Sigmoid colon (tissue), 7 donors: Measurements from ENCODE around the gene FOXP1. TPM values are rescaled to one million over a fixed set of nuclear protein-coding genes. Genes with fewer than 3 reads are reported as not detected.
A peak's percentile ranks its signal among the peaks of the same experiment; 100 is the strongest.

Source experiments
- DNase-seq: peaks from one replicate; pipeline ENCODE4 v3.0.0-alpha.2; 2019
- H3K27ac ChIP-seq, 4 donors: fragments of 200-600 bp; sonication (generic); one replicate each; pipeline ENCODE4 v1.5.1; 2016 to 2019; ENCODE audit warnings: mild to moderate bottlenecking in 1 of 4
- H3K27me3 ChIP-seq, 3 donors: fragments of 200-600 bp; sonication (generic); one replicate each; pipeline ENCODE4 v1.5.1; 2019; ENCODE audit warnings: mild to moderate bottlenecking in 1 of 3
- H3K36me3 ChIP-seq, 4 donors: fragments of 200-600 bp; sonication (generic); one replicate each; pipeline ENCODE4 v1.5.1; 2016 to 2019
- H3K4me1 ChIP-seq, 4 donors: fragments of 200-600 bp; sonication (generic); one replicate each; pipeline ENCODE4 v1.5.1; 2017 to 2019
- H3K4me3 ChIP-seq, 4 donors: fragments of 200-600 bp; sonication (generic); one replicate each; pipeline ENCODE4 v1.5.1; 2017 to 2019; ENCODE audit warnings: mild to moderate bottlenecking in 2 of 4, moderate library complexity in 1 of 4
- H3K9me3 ChIP-seq, 4 donors: fragments of 200-600 bp in 3 of 4; sonication (generic) in 3 of 4; one replicate each; pipeline versions ENCODE4 v1.5.1 to v1.6.1; 2013 to 2019
- CTCF ChIP-seq, 4 experiments: fragments of 450-650 bp in 3 of 4; fragments of 200-600 bp in 1 of 4; IDR thresholded peaks; one replicate each; pipeline ENCODE4 v1.5.1; 2016 to 2019; ENCODE audit warnings: antibody characterized with exemption in 4 of 4, mild to moderate bottlenecking in 3 of 4, moderate library complexity in 2 of 4
- EP300 ChIP-seq, 4 donors: sonication (generic); formaldehyde crosslinking; IDR thresholded peaks; one replicate each; pipeline ENCODE4 v1.6.1; 2017; ENCODE audit warnings: antibody characterized with exemption in 4 of 4
- POLR2A ChIP-seq, 2 donors: fragments of 450-650 bp; IDR thresholded peaks; one replicate each; pipeline ENCODE4 v1.6.1; 2016; ENCODE audit warnings: antibody characterized with exemption in 2 of 2, mild to moderate bottlenecking in 2 of 2, moderate library complexity in 2 of 2
- POLR2AphosphoS5 ChIP-seq, 4 donors: sonication (generic); formaldehyde crosslinking; IDR thresholded peaks; one replicate each; pipeline ENCODE4 v1.6.1; 2017; ENCODE audit warnings: antibody characterized with exemption in 4 of 4
- WGBS, 2 donors: extraction: QIAGEN DNeasy Blood & Tissue Kit; methylation state at CpG; one replicate each; pipeline ENCODE4 v1.1.7; 2013; 5-methylcytosine and 5-hydroxymethylcytosine counted together
- intact Hi-C: fragments of 100-400 bp; cut with DNase I; formaldehyde crosslinking; loops from one replicate; pipeline ENCODE4 v1.15.1; 2023
- polyA plus RNA-seq, 3 donors: library from polyadenylated mRNA; stranded (reverse); fragments of 200-250 nt; gene quantifications; one replicate each; pipeline ENCODE4 v1.2.3, GENCODE V29; 2013
- total RNA-seq, 4 donors: library from RNA; depleted of rRNA; stranded (reverse); fragments of >200 nt; gene quantifications; one replicate each; pipeline ENCODE4 v1.1.0, GENCODE V29; 2016
- donor health status: healthy with polysubstance abuse.
- donor health status: Bipolar disorder and iron deficiency.
- donor health status: healthy.

The FOXP1 gene
- total and polyA plus RNA-seq, 7 donors: 13.8 to 232 (median 139) TPM

- no peak overlapping the region for H3K4me3 ChIP-seq
- no peaks in the 10 kb centered on the region for H3K36me3 ChIP-seq
- WGBS, 2 donors: 85 to 96% methylated on average over 8 of the region's 8 CpGs
- H3K27me3 ChIP-seq: no peaks in the 10 kb centered on the region
- no peak for DNase-seq
- H3K27ac ChIP-seq: peak overlapping the region; percentile 41 to 61 (median 52)
- TF ChIP-seq CTCF (IDR thresholded peaks at IDR 0.05): no peak
- no peak for TF ChIP-seq POLR2A (IDR thresholded peaks at IDR 0.05)
- no peak for TF ChIP-seq POLR2AphosphoS5 (IDR thresholded peaks at IDR 0.05)
- TF ChIP-seq EP300 (IDR thresholded peaks at IDR 0.05): no peak
- H3K4me1 ChIP-seq: peaks cover 0 to 45% (median 38%) of the 10 kb centered on the region in 4 donors
- intact Hi-C loops: no loop called here
- H3K9me3 ChIP-seq: no peaks in the 10 kb centered on the region
These were observed 140.2 kb downstream of the FOXP1 start for GRCh38 chr3:71443332-71443731.

GRCh38 chr3:71442652-71443042 lies 140.9 kb downstream of the FOXP1 start:
- H3K27ac ChIP-seq: peak overlapping the region in 1 of 4 donors; percentile 59

GRCh38 chr3:71441925-71442651 lies 141.4 kb downstream of the FOXP1 start:
- Histone ChIP-seq H3K36me3 (no peaks in the 10 kb centered on the region), H3K4me1 (peaks cover 0 to 48% (median 44%) of the 10 kb centered on the region in 4 donors), H3K4me3 (no peak overlapping the region), H3K27me3 (no peaks in the 10 kb centered on the region), H3K9me3 (no peaks in the 10 kb centered on the region), H3K27ac (no peak overlapping the region)
- no peak for TF ChIP-seq EP300 (IDR thresholded peaks at IDR 0.05)
- TF ChIP-seq POLR2A (IDR thresholded peaks at IDR 0.05): no peak
- TF ChIP-seq POLR2AphosphoS5 (IDR thresholded peaks at IDR 0.05): no peak
- TF ChIP-seq CTCF (IDR thresholded peaks at IDR 0.05): no peak
- no peak for DNase-seq
- 75 to 94% methylated on average over 11 of the region's 11 CpGs for WGBS, 2 donors
- intact Hi-C loops: no loop called here

More at GRCh38 chr3:71442652-71443042, 140.9 kb downstream of the FOXP1 start:
- 73 to 95% methylated on average over 5 of the region's 5 CpGs for WGBS, 2 donors
- H3K4me1 ChIP-seq: peaks cover 0 to 49% (median 42%) of the 10 kb centered on the region in 4 donors
- no peaks in the 10 kb centered on the region for H3K9me3 ChIP-seq
- TF ChIP-seq POLR2AphosphoS5 (IDR thresholded peaks at IDR 0.05): no peak
- TF ChIP-seq POLR2A (IDR thresholded peaks at IDR 0.05): no peak
- TF ChIP-seq EP300 (IDR thresholded peaks at IDR 0.05): no peak
- TF ChIP-seq CTCF (IDR thresholded peaks at IDR 0.05): no peak
- H3K4me3 ChIP-seq: no peak overlapping the region
- intact Hi-C loops: no loop called here
- no peak for DNase-seq
- H3K36me3 ChIP-seq: no peaks in the 10 kb centered on the region
- no peaks in the 10 kb centered on the region for H3K27me3 ChIP-seq

DNA sequence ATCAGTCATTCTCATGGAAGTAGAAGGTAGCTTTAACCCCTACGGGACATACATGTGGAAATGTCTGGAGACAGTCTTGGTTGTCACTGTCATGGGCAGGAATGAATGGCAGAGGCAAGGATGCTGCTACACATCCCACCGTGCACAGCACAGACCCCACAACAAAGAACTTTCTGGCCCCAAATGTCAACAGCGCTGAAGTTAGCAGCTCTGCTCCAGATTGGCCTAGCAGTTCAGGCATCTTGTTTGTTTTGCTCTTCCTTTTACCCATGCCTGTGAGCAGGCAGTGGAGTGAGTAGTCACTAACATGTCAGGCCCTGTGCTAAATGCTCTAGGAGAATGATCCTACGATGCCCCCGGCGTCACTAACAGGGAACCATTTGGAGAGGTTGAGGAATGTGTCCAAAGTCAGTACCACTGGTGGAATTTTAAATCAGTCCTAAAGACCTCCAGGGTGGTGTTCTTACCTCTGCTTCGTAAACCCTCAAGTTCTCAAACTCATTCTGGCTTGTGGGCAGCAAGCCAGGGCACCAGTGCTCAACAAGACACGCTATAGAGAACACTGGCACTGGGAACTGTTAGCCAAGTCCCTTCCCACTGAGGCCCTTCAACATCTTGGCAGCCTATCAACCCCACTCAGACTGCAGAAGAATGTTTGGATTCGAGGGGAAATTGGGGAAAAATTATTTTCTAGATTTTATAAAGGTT lies 142.2 kb downstream of the FOXP1 start:
- Histone ChIP-seq H3K36me3 (no peaks in the 10 kb centered on the region), H3K4me1 (peaks cover 0 to 44% (median 37%) of the 10 kb centered on the region in 4 donors), H3K27me3 (no peaks in the 10 kb centered on the region), H3K4me3 (no peak overlapping the region), H3K9me3 (no peaks in the 10 kb centered on the region), H3K27ac (no peak overlapping the region)
- WGBS, 2 donors: 77 to 90% methylated on average over 9 of the region's 9 CpGs
- peak; percentile 75 for DNase-seq
- no peak for TF ChIP-seq POLR2A (IDR thresholded peaks at IDR 0.05)
- TF ChIP-seq EP300 (IDR thresholded peaks at IDR 0.05): no peak
- intact Hi-C loops: no loop called here

GRCh38 chr3:71438904-71439303 lies 144.6 kb downstream of the FOXP1 start:
- TF ChIP-seq POLR2AphosphoS5 (IDR thresholded peaks at IDR 0.05) (no peak), CTCF (IDR thresholded peaks at IDR 0.05) (no peak), POLR2A (IDR thresholded peaks at IDR 0.05) (no peak), EP300 (IDR thresholded peaks at IDR 0.05) (no peak)
- H3K27me3 ChIP-seq: no peaks in the 10 kb centered on the region
- no peak overlapping the region for H3K4me3 ChIP-seq
- DNase-seq: no peak
- WGBS, 2 donors: 78 to 91% methylated on average over 6 of the region's 6 CpGs
- no peaks in the 10 kb centered on the region for H3K36me3 ChIP-seq
- intact Hi-C loops: no loop called here
- peaks cover 0 to 37% (median 33%) of the 10 kb centered on the region in 4 donors for H3K4me1 ChIP-seq
- H3K27ac ChIP-seq: no peak overlapping the region
- H3K9me3 ChIP-seq: no peaks in the 10 kb centered on the region
